H1 (cell line): ENCODE measurements around the gene MCCC1. TPM values are rescaled to one million over a fixed set of nuclear protein-coding genes. Genes with fewer than 3 reads are reported as not detected.
A peak's percentile ranks its signal among the peaks of the same experiment; 100 is the strongest.

Experiments
- CTCF ChIA-PET: fragments of 300-600 bp; sonication (Branson Sonifier 250); formaldehyde crosslinking; loops from one replicate; lab custom pipeline; 2021; ENCODE audit not compliant: partially characterized antibody; lab: Charles Lee
- POLR2A ChIA-PET: fragments of 300-600 bp; sonication (Branson Sonifier 250); formaldehyde crosslinking; loops from one replicate; lab custom pipeline; 2021; ENCODE audit warnings: inconsistent platforms; ENCODE audit not compliant: partially characterized antibody; lab: Charles Lee
- DNase-seq, 2 experiments: peaks; one replicate each; pipeline versions ENCODE4 v3.0.0 to v3.0.0-alpha.2; 2010 to 2022; ENCODE audit warnings: low spot score in 2 of 2, low read depth in 1 of 2, mixed read lengths in 1 of 2
- FAIRE-seq: peaks from 2 replicates; lab custom pipeline; 2011; peaks lifted over from hg19 to GRCh38; lab: Jason Lieb, UNC
- H2AFZ ChIP-seq: 2 replicates; pipeline ENCODE4 v1.8.1; 2012; ENCODE audit warnings: low read length, inconsistent platforms
- H2AK5ac ChIP-seq: 2 replicates; pipeline ENCODE4 v1.6.1; 2013; ENCODE audit warnings: low read depth, low read length
- H2BK120ac ChIP-seq: replicated peaks from 2 replicates; pipeline ENCODE3; 2013; ENCODE audit warnings: low read depth, low read length, inconsistent platforms
- H2BK12ac ChIP-seq: 2 replicates; pipeline ENCODE4 v1.6.1; 2013; ENCODE audit warnings: low read depth, low read length
- H2BK15ac ChIP-seq: 2 replicates; pipeline ENCODE4 v1.6.1; 2013; ENCODE audit warnings: low read length
- H2BK20ac ChIP-seq: 2 replicates; pipeline ENCODE4 v1.6.1; 2013; ENCODE audit warnings: low read length
- H2BK5ac ChIP-seq: 2 replicates; pipeline ENCODE4 v1.6.1; 2013; ENCODE audit warnings: low read depth, low read length
- H3K14ac ChIP-seq: 2 replicates; pipeline ENCODE4 v1.6.1; 2013; ENCODE audit warnings: inconsistent platforms; ENCODE audit not compliant: insufficient read length
- H3K18ac ChIP-seq: 2 replicates; pipeline ENCODE4 v1.6.1; 2013; ENCODE audit warnings: low read length; ENCODE audit errors: extremely low read depth
- H3K23ac ChIP-seq: 2 replicates; pipeline ENCODE4 v1.6.1; 2013; ENCODE audit warnings: inconsistent platforms; ENCODE audit not compliant: insufficient read length
- H3K23me2 ChIP-seq: 2 replicates; pipeline ENCODE4 v1.6.1; 2013; ENCODE audit warnings: low read depth, low read length
- H3K27ac ChIP-seq: 2 replicates; pipeline ENCODE4 v1.6.1; 2011; ENCODE audit warnings: low read depth, low read length, inconsistent platforms
- H3K27me3 ChIP-seq, 4 experiments: replicated peaks in 1 of 4; 1 replicate in 1 of 4; 2 replicates in 3 of 4; pipeline versions ENCODE4 v1.6.1 to v1.8.1; 2011 to 2013; ENCODE audit warnings: low read length in 3 of 4, mild to moderate bottlenecking in 3 of 4, inconsistent platforms in 2 of 4, mixed read lengths in 2 of 4, moderate library complexity in 1 of 4; ENCODE audit not compliant: control insufficient read depth in 3 of 4, insufficient read depth in 3 of 4; ENCODE audit errors: extremely low read depth in 1 of 4
- H3K36me3 ChIP-seq, 4 experiments: 2 replicates each; pipeline versions ENCODE4 v1.6.1 to v1.8.1; 2011 to 2013; ENCODE audit warnings: mild to moderate bottlenecking in 4 of 4, low read length in 3 of 4, moderate library complexity in 2 of 4, control low read depth in 1 of 4, inconsistent platforms in 1 of 4; ENCODE audit not compliant: insufficient read depth in 4 of 4, control insufficient read depth in 2 of 4
- H3K4ac ChIP-seq: replicated peaks from 2 replicates; pipeline ENCODE3; 2013; ENCODE audit warnings: low read length, low read depth, mixed read lengths, inconsistent platforms; ENCODE audit not compliant: insufficient read length
- H3K4me1 ChIP-seq, 4 experiments: replicated peaks in 1 of 4; 1 replicate in 1 of 4; 2 replicates in 3 of 4; pipeline versions ENCODE4 v1.6.1 to v1.8.1; 2011 to 2013; ENCODE audit warnings: low read length in 3 of 4, inconsistent platforms in 2 of 4, mixed read lengths in 1 of 4; ENCODE audit not compliant: insufficient read depth in 4 of 4, control insufficient read depth in 3 of 4
- H3K4me2 ChIP-seq, 2 experiments: 2 replicates each; pipeline versions ENCODE4 v1.6.1 to v1.8.1; 2011 to 2013; ENCODE audit warnings: low read depth in 2 of 2, low read length in 2 of 2, control low read depth in 1 of 2, inconsistent platforms in 1 of 2, mild to moderate bottlenecking in 1 of 2; ENCODE audit not compliant: insufficient read depth in 1 of 2
- H3K4me3 ChIP-seq, 4 experiments: fragments of 200-600, 300-600 bp in 1 of 4; sonication (generic), shearing (Covaris generic), sonication (Bioruptor Twin) in 1 of 4; 2 replicates each; pipeline versions ENCODE4 v1.5.1 to v1.8.1; 2011 to 2016; ENCODE audit warnings: low read length in 4 of 4, low read depth in 3 of 4, control low read depth in 2 of 4, inconsistent platforms in 2 of 4, mild to moderate bottlenecking in 2 of 4, mixed read lengths in 1 of 4, moderate library complexity in 1 of 4; ENCODE audit not compliant: insufficient read depth in 2 of 4; ENCODE audit errors: extremely low read depth in 1 of 4
- H3K56ac ChIP-seq: replicated peaks from 2 replicates; pipeline ENCODE3; 2013; ENCODE audit warnings: low read depth, mild to moderate bottlenecking, mixed read lengths, low read length, inconsistent platforms; ENCODE audit not compliant: insufficient read length
- H3K79me1 ChIP-seq: 2 replicates; pipeline ENCODE4 v1.6.1; 2013; ENCODE audit warnings: low read depth, low read length, control low read depth
- H3K79me2 ChIP-seq, 2 experiments: 2 replicates each; pipeline versions ENCODE4 v1.6.1 to v1.8.1; 2012 to 2013; ENCODE audit warnings: low read length in 2 of 2, mild to moderate bottlenecking in 2 of 2, inconsistent platforms in 1 of 2; ENCODE audit not compliant: insufficient read depth in 2 of 2, control insufficient read depth in 1 of 2
- H3K9ac ChIP-seq, 4 experiments: replicated peaks in 1 of 4; 1 replicate in 1 of 4; 2 replicates in 3 of 4; pipeline versions ENCODE4 v1.6.1 to v1.8.1; 2011 to 2013; ENCODE audit warnings: low read depth in 3 of 4, low read length in 3 of 4, control low read depth in 2 of 4, mild to moderate bottlenecking in 2 of 4, moderate library complexity in 2 of 4, inconsistent platforms in 1 of 4; ENCODE audit errors: extremely low read depth in 1 of 4
- H3K9me3 ChIP-seq, 2 experiments: 2 replicates each; pipeline versions ENCODE4 v1.6.1 to v1.8.1; 2012 to 2013; ENCODE audit warnings: mild to moderate bottlenecking in 2 of 2, moderate library complexity in 2 of 2, control low read depth in 1 of 2, inconsistent platforms in 1 of 2, low read depth in 1 of 2, low read length in 1 of 2, mixed read lengths in 1 of 2; ENCODE audit not compliant: insufficient read depth in 2 of 2
- H4K20me1 ChIP-seq, 2 experiments: replicated peaks in 1 of 2; 2 replicates each; pipeline versions ENCODE3 to v1.8.1; 2011 to 2013; ENCODE audit warnings: inconsistent platforms in 2 of 2, low read length in 2 of 2, mild to moderate bottlenecking in 1 of 2; ENCODE audit not compliant: insufficient read depth in 2 of 2, control insufficient read depth in 1 of 2
- H4K5ac ChIP-seq: 2 replicates; pipeline ENCODE4 v1.6.1; 2013; ENCODE audit warnings: low read length, low read depth, mixed read lengths, inconsistent platforms; ENCODE audit not compliant: insufficient read length
- H4K8ac ChIP-seq: 2 replicates; pipeline ENCODE4 v1.8.0; 2013; ENCODE audit warnings: mild to moderate bottlenecking, moderate library complexity, low read length, inconsistent platforms; ENCODE audit not compliant: insufficient read depth; ENCODE audit errors: extremely low read depth
- H4K91ac ChIP-seq: replicated peaks from 2 replicates; pipeline ENCODE3; 2013; ENCODE audit warnings: low read length, mixed read lengths, inconsistent platforms; ENCODE audit not compliant: insufficient read length
- EZH2 ChIP-seq: fragments of 200-600 bp; sonication (generic); IDR thresholded peaks from 2 replicates; pipeline ENCODE4 v1.7.1; 2012; ENCODE audit warnings: low read depth, mild to moderate bottlenecking, moderate library complexity, low read length, inconsistent platforms; ENCODE audit not compliant: severe bottlenecking
- WGBS, 2 experiments: shearing (Covaris generic) in 1 of 2; methylation state at CpG; one replicate each; pipeline versions ENCODE4 v1.1.6 to v1.1.7; 2013 to 2015; ENCODE audit warnings: low lambda C conversion rate in 2 of 2, mixed read lengths in 2 of 2, inconsistent platforms in 1 of 2, low coverage in 1 of 2, missing lambda C conversion rate in 1 of 2; ENCODE audit not compliant: insufficient replicate concordance in 2 of 2, insufficient coverage in 1 of 2, insufficient read length in 1 of 2; ENCODE audit errors: extremely low coverage in 1 of 2, missing lambda C conversion rate in 1 of 2; 5-methylcytosine and 5-hydroxymethylcytosine counted together
- polyA plus RNA-seq, 7 experiments: library from polyadenylated mRNA; depleted of rRNA in 3 of 7; stranded (reverse) in 5 of 7; unstranded in 2 of 7; fragments of >200 nt in 5 of 7; fragments of 200-250 nt in 2 of 7; gene quantifications; 1 replicate in 5 of 7; 2 replicates in 1 of 7; 4 replicates in 1 of 7; pipeline versions ENCODE4 v1.2.1 to v1.2.3, GENCODE V29; 2011 to 2013; ENCODE audit warnings: missing spikeins in 2 of 7, mixed read lengths in 2 of 7
- total RNA-seq: library from RNA; stranded (reverse); fragmentation: NEBNext Ultra II Directional; extraction: Animal tissue kit (Norgen Biotek cat#: 25700); gene quantifications from 2 replicates; pipeline ENCODE4 v1.2.1, GENCODE V29; 2021

MCCC1 gene
- total and polyA plus RNA-seq, 2 of the 8 experiments (the other 6 are each of a cell fraction or from before 2014, with no cell fraction given) = 10.8 to 21.5 TPM

DNA sequence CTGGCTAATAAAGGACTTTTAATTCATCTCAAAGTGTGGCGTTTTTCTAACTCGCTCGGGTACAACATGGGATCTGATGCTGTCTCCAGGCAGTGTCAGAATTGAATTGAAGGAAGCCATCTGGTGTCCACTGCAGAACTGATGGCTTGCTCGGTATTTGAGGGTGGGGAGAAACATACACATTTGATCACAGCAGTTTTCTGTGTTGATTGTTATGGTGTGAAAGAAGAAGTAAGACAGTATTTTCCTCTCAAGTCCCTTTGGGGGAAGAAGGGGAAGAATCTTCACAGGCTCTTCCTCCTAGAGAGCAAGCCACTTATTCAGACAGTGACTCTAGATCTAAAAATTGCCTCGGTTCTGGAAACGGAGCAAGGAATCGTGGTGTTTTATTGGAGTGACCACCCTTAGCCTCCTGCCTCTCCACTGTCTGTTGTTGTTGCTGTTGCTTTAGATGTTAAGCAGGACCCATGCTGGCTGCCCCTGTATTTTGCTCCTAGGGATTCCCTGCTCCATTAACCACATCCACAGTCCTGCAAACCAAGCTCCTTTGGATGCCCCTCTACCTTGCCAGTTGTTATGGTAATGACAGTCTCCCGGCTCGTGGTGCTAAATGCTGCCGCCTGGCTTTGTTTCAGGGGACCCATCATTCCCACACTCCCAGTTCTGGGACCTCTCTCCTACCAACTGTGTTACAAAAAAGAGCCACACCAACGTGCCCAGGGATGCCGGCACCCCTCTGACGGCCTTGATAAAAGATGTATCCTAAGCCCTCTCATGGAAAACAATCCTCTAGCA, 15.3 kb upstream of the MCCC1 start:
- H4K8ac ChIP-seq = no peak overlapping the region
- no peak overlapping the region for H3K23ac ChIP-seq
- H3K4me2 ChIP-seq = peak overlapping the region; percentile 56 to 76
- 34% methylated on average over 13 of the region's 13 CpGs; no CpG with 5 or more reads in 1 of the 2 experiments for WGBS, 2 experiments
- no peaks in the 10 kb centered on the region for H4K20me1 ChIP-seq
- H3K4me1 ChIP-seq = peaks cover 10 to 17% (median 14%) of the 10 kb centered on the region in 4 experiments
- H3K4ac ChIP-seq = no peak overlapping the region
- no peak overlapping the region for H2AK5ac ChIP-seq
- peak overlapping the region in 3 of 4 experiments; percentile 15 to 40 (median 29); a peak in 3 of 8 replicates for H3K4me3 ChIP-seq
- H3K36me3 ChIP-seq = no peaks in the 10 kb centered on the region
- no peaks in the 10 kb centered on the region for H3K79me2 ChIP-seq
- FAIRE-seq (no peak), DNase-seq (peak; percentile 44 to 56)
- H2BK12ac ChIP-seq = peak overlapping the region; percentile 29; the same call in 1 of the 2 replicates
- H2BK20ac ChIP-seq = peak overlapping the region; percentile 16; the same call in 1 of the 2 replicates
- no peaks in the 10 kb centered on the region for H3K79me1 ChIP-seq
- H3K9ac ChIP-seq = peak overlapping the region in 1 of 4 experiments; percentile 39; a peak in 2 of 7 replicates
- H3K18ac ChIP-seq = peak overlapping the region; percentile 52; the same call in 1 of the 2 replicates
- H2AFZ ChIP-seq = peak overlapping the region; percentile 37; the same call in 1 of the 2 replicates
- ChIA-PET CTCF (interaction anchor here (0.9 to 2.5 kb wide), 6 partner anchors 10 to 268 kb away, joined by 3 to 10 read pairs (median 4); partner anchors contain the start of gene MCCC1), POLR2A (interaction anchor here (1.0 to 1.9 kb wide), 3 partner anchors 11 to 15 kb away, joined by 3 to 4 read pairs (median 3); partner anchors contain the start of gene MCCC1)
- H3K9me3 ChIP-seq = peaks cover 0 to 2% of the 10 kb centered on the region in 2 experiments; a peak in 2 of 4 replicates
- no peak overlapping the region for H3K27ac ChIP-seq
- H3K23me2 ChIP-seq = peaks cover 7% of the 10 kb centered on the region
- no peak overlapping the region; the same call in 1 of the 2 replicates for H2BK15ac ChIP-seq
- peak overlapping the region; percentile 36 for H2BK120ac ChIP-seq
- H3K27me3 ChIP-seq = peaks cover 0 to 8% (median 5%) of the 10 kb centered on the region in 4 experiments; a peak in 3 of 7 replicates
- H3K56ac ChIP-seq = no peak overlapping the region
- no peak overlapping the region for H3K14ac ChIP-seq
- 0 out of 2 replicates have a peak overlapping the region, but pooled peaks have one; percentile 17 for H2BK5ac ChIP-seq
- no peak overlapping the region for H4K91ac ChIP-seq
- no peak overlapping the region for H4K5ac ChIP-seq
- no peak for TF ChIP-seq EZH2
